GM23338 (cell line): ENCODE measurements around the gene TANGO2.

Experiments
- CREB1 ChIP-seq: fragments of 250-450 bp; sonication (Bioruptor Pico); IDR thresholded peaks from 2 replicates; pipeline ENCODE4 v1.5.0; 2020; ENCODE audit warnings: low read depth, mild to moderate bottlenecking, moderate library complexity
- CTCF ChIP-seq, 2 experiments: fragments of 200-600 bp in 1 of 2; sonication (generic) in 1 of 2; conservative IDR thresholded peaks; 2 replicates each; pipeline versions ENCODE4 v1.5.1 to v1.6.1; 2016 to 2017; ENCODE audit warnings: antibody characterized with exemption in 2 of 2, low read depth in 2 of 2, mild to moderate bottlenecking in 2 of 2, moderate library complexity in 1 of 2
- EZH2phosphoT487 ChIP-seq: fragments of 200-600 bp; sonication (generic); IDR thresholded peaks from one replicate; pipeline ENCODE4 v1.8.1; 2018; ENCODE audit warnings: antibody characterized with exemption; ENCODE audit not compliant: unreplicated experiment
- POLR2AphosphoS5 ChIP-seq: IDR thresholded peaks from 2 replicates; pipeline ENCODE4 v1.6.1; 2016; ENCODE audit warnings: antibody characterized with exemption, low read depth

GRCh38 chr22:20022978-20023613 lies 2.2 kb downstream of the TANGO2 start:
- no peak for TF ChIP-seq POLR2AphosphoS5
- no peak for TF ChIP-seq CREB1
- TF ChIP-seq CTCF (conservative IDR thresholded peaks at IDR 0.05; ENCODE audit: low read depth in 2 of 2): no peak
- TF ChIP-seq EZH2phosphoT487: no peak
